Measurements from ENCODE around the gene DAAM1. TPM values are rescaled to one million over a fixed set of nuclear protein-coding genes. Genes with fewer than 3 reads are reported as not detected.

DAAM1 gene
- polyA plus RNA-seq (2012; ENCODE audit: insufficient read depth, insufficient read length): 12.0 TPM

DNA sequence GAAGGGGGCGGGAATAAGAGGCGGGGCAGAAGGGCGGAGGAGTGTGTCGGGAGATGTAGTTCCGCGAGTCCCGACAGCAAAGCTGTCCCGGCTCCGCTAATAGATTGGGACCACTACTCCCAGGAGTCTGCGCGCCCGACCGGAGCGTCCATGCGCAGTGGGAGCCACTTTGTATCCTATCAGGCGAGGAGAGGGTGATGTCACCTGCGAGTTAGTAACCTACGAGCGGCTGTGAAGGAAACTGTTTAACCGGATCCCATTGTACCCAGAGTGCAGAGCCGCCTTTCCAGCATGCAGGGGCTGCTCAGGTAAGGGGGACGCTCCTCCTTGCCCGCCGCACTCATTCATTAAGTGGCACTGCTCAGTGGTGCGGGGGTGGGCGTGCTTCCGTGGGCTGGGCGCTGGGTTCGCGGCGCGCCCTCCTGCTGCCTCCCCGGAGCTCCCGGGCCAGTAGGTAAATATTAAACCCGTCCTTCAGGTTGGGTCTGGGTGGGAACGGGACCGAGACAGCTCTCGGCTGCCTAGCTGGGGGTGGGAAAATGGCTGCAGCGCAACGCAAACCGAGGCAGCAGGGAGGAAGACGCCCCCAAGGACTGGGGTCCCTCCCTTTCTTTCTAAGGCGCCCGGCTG, at the start of gene DAAM1:
TSS of gene DAAM1 (plus strand) at position 207 of the 630 bp plus-strand sequence. CDS start 74,811 bp downstream, outside the sequence.
- H3K4me3 ChIP-seq (ENCODE audit: low read length): peak within 1 kb of the TSS; percentile 83
- peak; percentile 98 for DNase-seq (ENCODE audit: low read depth, low spot score)

GRCh38 chr14:59139324-59139723, 49.1 kb upstream of the DAAM1 start:
- H3K4me3 ChIP-seq (ENCODE audit: low read length): no peak overlapping the region
- no peak for DNase-seq (ENCODE audit: low read depth, low spot score)

DNA sequence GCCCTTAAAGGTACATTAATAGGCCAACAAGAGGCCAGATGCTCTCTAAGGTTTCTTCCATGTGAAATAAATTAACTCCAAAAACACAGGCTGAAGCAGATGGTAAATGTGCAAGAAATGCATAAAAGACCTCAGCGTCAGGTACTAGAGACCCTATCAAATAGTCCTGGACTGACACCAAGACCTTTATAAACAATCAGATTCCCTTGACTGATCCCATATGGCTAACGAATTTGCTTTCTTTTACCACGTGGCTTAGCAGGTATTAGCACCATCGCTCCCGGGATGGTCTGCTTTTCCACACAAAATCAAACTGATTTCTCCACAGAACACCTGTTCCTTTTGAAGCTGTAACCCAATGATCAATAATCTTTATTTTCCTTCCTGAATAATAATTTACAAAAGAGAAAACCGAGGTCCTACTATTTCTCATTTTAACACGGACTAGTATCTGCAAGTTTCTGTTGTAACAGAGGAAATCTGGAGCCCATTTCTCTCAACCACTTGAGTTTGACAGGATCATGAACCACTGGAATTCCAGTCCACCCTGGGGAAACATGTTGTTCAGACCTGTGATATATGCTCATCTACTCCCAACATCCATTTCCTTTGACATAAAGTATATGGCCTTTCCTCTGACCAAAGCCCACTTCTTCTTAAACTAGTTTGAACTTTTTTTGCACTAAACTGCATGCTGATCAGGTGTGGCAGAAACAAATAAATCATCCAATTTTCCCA, 48.2 kb upstream of the DAAM1 start:
- H3K4me3 ChIP-seq (ENCODE audit: low read length): no peak overlapping the region
- no peak for DNase-seq (ENCODE audit: low read depth, low spot score)

- no peak overlapping the region for H3K4me3 ChIP-seq (ENCODE audit: low read length)
- no peak for DNase-seq (ENCODE audit: low read depth, low spot score)
Measured at GRCh38 chr14:59146484-59146883, 42.0 kb upstream of the DAAM1 start.

DNA sequence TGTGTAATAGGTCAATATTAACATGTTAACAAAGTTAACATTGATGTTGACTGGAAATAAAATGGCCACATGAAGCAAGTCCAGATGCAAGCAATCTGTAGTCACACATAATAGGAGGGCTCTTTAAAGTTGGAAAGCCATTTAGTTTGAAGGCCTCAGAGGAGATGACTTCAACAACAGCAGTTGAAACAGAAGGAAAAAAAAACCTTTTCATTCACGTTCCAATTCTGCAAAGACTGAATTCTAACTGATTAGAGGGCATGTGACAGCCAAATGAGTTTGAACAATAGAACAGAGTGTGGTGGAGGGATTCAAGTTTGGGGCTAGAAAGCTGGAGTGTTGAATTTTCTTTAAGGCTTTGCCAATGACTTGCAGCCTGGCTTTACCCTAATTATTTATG, 41.5 kb upstream of the DAAM1 start:
- DNase-seq (ENCODE audit: low read depth, low spot score): no peak
- no peak overlapping the region for H3K4me3 ChIP-seq (ENCODE audit: low read length)

DNA sequence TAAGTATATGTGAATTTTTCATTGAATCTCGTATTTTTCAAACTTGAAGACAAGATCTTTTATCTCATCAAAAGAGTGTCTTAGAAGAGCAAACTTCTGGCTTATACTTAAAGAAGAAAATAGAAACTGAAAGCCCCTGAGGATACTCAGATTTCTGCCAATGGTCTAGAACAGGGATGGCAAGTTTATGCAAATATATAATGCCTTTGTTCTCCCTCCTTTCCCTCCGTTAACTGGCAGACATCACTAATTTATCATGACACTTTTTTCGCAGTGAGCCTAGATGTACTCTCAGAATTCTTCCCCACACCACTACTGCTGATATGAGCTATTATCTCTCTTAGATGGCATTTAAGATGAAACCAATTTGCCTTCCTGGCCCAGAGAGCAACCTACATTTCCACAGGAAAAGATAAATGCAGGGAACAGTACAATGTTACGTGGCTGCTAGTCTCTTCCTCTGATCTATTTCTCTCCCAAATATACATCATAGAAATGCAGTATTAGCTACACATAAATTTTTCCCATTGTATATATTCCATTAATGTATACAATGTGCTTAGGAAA, 40.0 kb upstream of the DAAM1 start:
- DNase-seq (ENCODE audit: low read depth, low spot score): no peak
- H3K4me3 ChIP-seq (ENCODE audit: low read length): no peak overlapping the region

GRCh38 chr14:59150990-59151389, 37.5 kb upstream of the DAAM1 start:
- H3K4me3 ChIP-seq (ENCODE audit: low read length): no peak overlapping the region
- no peak for DNase-seq (ENCODE audit: low read depth, low spot score)

- DNase-seq (ENCODE audit: low read depth, low spot score): no peak
- no peak overlapping the region for H3K4me3 ChIP-seq (ENCODE audit: low read length)
Measured at GRCh38 chr14:59154373-59154772, 34.1 kb upstream of the DAAM1 start.

DNA sequence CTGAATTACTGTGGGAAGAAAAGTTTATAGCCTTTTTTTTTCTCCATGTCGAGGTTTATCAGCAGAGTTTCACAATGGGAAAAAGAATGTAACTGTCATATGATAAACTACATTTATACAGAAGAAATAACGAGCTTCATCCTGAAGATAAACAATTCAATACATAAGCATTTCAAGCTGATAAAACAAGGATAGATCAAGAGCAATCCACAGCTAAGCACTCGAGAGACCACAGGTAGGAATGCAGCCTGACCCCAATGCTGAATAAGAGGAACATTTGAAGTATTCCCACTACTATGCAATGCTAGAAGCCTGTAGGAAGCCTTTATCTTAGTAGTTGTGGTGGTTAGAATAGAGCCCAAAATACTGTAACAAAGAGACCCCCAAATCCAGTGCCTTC, 32.6 kb upstream of the DAAM1 start:
- H3K4me3 ChIP-seq (ENCODE audit: low read length): no peak overlapping the region
- no peak for DNase-seq (ENCODE audit: low read depth, low spot score)

GRCh38 chr14:59159169-59159568, 29.3 kb upstream of the DAAM1 start:
- no peak for DNase-seq (ENCODE audit: low read depth, low spot score)

GRCh38 chr14:59160506-59160905, 28.0 kb upstream of the DAAM1 start:
- no peak overlapping the region for H3K4me3 ChIP-seq (ENCODE audit: low read length)
- DNase-seq (ENCODE audit: low read depth, low spot score): no peak

More at GRCh38 chr14:59159169-59159568, 29.3 kb upstream of the DAAM1 start:
- no peak overlapping the region for H3K4me3 ChIP-seq (ENCODE audit: low read length)

- H3K4me3 ChIP-seq (ENCODE audit: low read length): no peak overlapping the region
- peak; percentile 20 for DNase-seq (ENCODE audit: low read depth, low spot score)
Measured at GRCh38 chr14:59161561-59162175, 26.8 kb upstream of the DAAM1 start.

DNA sequence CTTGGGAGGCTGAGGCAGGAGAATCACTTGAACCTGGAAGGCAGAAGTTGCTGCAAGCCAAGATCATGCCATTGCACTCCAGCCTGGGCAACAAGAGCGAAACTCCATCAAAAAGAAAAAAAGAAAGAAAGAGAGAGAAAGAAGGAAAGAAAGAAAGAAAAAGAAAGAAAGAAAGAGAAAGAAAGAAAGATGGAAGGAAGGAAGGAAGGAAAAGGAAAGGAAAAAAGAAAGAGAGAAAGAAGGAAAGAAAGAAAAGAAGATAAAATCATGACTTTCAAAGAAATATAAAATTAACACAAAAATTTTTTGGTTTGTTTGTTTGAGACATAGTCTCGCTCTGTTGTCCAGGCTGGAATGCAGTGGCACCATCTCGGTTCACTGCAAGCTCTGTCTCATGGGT, 22.2 kb upstream of the DAAM1 start:
- no peak for DNase-seq (ENCODE audit: low read depth, low spot score)
- no peak overlapping the region for H3K4me3 ChIP-seq (ENCODE audit: low read length)

DNA sequence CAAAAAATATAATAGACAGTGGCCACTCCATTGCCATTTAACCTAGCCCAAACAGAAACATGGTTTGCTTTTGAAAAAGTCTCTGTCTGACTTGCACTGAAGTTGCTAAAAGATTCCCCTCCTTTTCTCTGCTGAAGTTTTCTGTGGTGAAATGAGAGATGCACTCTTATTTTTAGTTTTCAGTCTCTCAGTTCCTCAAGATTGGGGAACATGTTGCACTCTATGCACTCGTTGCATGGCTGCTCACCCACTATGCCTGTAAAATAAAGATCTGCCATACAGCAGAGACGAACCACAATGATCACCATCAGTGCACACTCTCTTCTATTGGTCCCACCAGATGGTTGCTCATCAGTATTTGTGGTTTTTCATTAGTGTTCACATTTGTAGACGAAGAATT, 13.1 kb upstream of the DAAM1 start:
- DNase-seq (ENCODE audit: low read depth, low spot score): no peak
- no peak overlapping the region for H3K4me3 ChIP-seq (ENCODE audit: low read length)

DNA sequence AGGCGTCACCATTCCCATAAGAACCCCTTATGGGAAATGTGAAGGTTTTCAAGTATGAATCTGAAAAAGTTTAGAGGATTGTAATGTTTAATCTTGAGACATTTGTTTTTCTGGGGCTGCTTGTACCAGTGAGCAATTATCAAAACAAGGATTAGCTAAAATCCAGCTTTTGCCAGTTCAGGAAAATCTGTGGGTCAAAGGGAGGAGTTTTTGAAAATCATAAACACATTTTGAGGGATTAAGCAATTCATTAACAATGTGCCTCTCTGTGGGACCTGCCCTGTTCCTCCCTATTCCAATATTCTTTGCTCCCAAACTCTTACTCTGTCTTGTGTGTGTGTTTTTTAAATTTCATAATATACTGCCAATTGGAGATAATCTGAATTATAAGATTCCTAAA, 11.7 kb upstream of the DAAM1 start:
- DNase-seq (ENCODE audit: low read depth, low spot score): no peak
- H3K4me3 ChIP-seq (ENCODE audit: low read length): no peak overlapping the region

DNA sequence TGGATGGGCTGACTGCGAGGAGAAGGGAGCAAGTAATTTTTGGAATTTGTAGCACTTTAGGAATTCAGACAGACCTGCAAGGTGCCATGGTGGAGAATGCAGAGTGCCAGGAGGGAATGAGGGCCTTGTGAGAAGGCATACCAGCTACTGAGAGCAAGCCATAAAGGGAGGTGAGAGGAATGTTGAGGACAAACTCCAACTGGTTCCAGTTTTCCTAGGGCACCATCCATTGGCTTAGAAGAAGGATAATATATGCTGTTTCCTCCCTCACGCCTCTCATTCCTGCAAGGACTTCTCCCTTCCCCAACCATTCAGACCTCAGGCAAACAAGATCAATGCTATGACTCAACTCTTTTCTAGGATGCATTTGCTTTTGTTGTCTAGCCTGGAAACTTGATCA, 11.2 kb upstream of the DAAM1 start:
- no peak for DNase-seq (ENCODE audit: low read depth, low spot score)
- no peak overlapping the region for H3K4me3 ChIP-seq (ENCODE audit: low read length)

DNA sequence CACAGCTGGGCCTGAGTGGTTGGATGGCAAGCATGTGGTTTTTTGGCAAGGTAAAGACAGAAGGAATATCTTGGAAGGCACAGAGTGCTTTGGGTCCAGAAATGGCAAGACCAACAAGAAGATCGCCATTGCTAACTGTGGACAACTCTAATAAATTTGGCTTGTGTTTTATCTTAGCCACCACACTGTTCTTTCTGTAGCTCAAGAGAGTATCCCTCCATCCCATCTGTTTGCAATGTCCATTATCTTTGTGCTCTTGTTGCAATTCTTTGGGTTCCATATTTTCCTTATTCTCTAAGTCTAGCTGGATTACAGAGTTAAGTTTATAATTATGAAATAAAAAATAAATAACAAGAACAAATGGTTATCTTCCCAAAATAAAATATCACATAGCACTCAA, 6.7 kb upstream of the DAAM1 start:
- no peak overlapping the region for H3K4me3 ChIP-seq (ENCODE audit: low read length)
- no peak for DNase-seq (ENCODE audit: low read depth, low spot score)

- H3K4me3 ChIP-seq (ENCODE audit: low read length): no peak overlapping the region
- no peak for DNase-seq (ENCODE audit: low read depth, low spot score)
Measured at GRCh38 chr14:59182641-59183040, 5.8 kb upstream of the DAAM1 start.

- DNase-seq (ENCODE audit: low read depth, low spot score): no peak
- no peak overlapping the region for H3K4me3 ChIP-seq (ENCODE audit: low read length)
Measured at GRCh38 chr14:59183150-59183549, 5.3 kb upstream of the DAAM1 start.

GRCh38 chr14:59184396-59184795, 4.1 kb upstream of the DAAM1 start:
- no peak for DNase-seq (ENCODE audit: low read depth, low spot score)
- no peak overlapping the region for H3K4me3 ChIP-seq (ENCODE audit: low read length)
